ENCODE results near the gene DALRD3. TPM values are rescaled to one million over a fixed set of nuclear protein-coding genes. Genes with fewer than 3 reads are reported as not detected.

Gene DALRD3
- total and polyA plus RNA-seq, 2 experiments from 2014 or later: 40.2 to 65.3 TPM

DNA sequence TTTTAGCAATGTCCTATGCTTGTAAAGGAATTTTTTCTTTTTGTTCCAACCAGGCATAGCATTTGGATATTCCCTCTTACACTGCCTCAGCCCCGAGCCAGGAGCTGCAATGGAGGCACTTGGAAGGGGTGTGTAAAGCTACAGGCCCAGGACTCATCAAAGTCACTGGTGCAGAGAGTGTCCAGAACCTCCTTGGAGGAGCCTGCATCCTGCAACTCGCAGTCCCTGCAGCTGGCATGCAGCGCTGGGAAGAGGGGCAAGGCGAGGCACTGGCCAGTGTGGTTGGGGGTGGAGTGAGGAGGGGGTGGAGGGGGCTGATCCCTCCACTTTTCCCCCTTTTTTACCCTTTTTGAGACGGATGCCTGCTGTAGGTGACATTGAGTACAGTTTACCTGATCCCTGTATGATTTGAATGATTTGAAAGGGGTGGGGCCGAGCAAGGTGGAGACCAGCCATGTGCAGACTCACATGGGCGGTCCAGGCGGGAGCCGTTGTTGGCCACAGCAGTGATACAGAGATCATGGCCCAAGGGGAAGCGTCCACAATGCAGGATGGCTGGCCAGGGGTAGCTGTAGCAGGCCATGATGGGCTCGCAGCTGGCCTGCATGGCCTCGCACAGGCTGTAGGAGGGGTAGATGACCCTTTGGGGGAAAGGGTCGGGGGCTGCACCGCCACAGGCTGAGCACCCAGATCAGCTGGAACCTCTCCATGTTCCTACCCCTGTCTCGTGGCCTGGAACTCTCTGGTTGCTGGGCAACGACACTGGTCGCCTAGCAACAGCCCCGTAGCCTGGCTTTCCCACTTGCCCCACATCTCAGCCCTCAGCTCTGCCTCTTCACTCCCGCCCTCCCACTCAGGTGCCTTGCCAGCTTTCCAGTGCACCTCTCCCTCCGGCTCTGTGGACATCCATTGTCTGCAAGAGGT lies 20.4 kb downstream of the DALRD3 start:
- Histone ChIP-seq H3K4me2 (ENCODE audit: unreplicated experiment) (no peak overlapping the region), H3K9ac (no peak overlapping the region), H3K9me3 (ENCODE audit: low read depth) (no peaks in the 10 kb centered on the region), H3K36me3 (ENCODE audit: low read depth) (no peaks in the 10 kb centered on the region), H4K20me1 (ENCODE audit: insufficient read depth) (no peaks in the 10 kb centered on the region), H2AFZ (no peak overlapping the region), H3K27me3 (replicated peaks; ENCODE audit: insufficient read depth) (no peaks in the 10 kb centered on the region), H3K4me3 (no peak overlapping the region), H3K9me2 (ENCODE audit: insufficient read depth) (no peaks in the 10 kb centered on the region), H3K79me2 (ENCODE audit: insufficient read depth) (peaks cover 33% of the 10 kb centered on the region), H3K27ac (no peak overlapping the region), H3F3A (ENCODE audit: insufficient read depth) (no peaks in the 10 kb centered on the region), H3K4me1 (ENCODE audit: insufficient read depth) (no peaks in the 10 kb centered on the region)
- in situ Hi-C loops (cut with MboI): no loop called here
- DNase-seq: no peak
- no peak for TF ChIP-seq EZH2 (IDR thresholded peaks at IDR 0.05; ENCODE audit: insufficient read depth, poor library complexity, severe bottlenecking)
- TF ChIP-seq EZH2phosphoT487 (IDR thresholded peaks at IDR 0.05; ENCODE audit: insufficient read depth, low read depth): no peak
- WGBS, 2 experiments (ENCODE audit: low coverage in 1 of 2, low lambda C conversion rate in 2 of 2, missing lambda C conversion rate in 2 of 2): 74 to 79% methylated on average over 16 to 20 of the region's 20 CpGs

DNA sequence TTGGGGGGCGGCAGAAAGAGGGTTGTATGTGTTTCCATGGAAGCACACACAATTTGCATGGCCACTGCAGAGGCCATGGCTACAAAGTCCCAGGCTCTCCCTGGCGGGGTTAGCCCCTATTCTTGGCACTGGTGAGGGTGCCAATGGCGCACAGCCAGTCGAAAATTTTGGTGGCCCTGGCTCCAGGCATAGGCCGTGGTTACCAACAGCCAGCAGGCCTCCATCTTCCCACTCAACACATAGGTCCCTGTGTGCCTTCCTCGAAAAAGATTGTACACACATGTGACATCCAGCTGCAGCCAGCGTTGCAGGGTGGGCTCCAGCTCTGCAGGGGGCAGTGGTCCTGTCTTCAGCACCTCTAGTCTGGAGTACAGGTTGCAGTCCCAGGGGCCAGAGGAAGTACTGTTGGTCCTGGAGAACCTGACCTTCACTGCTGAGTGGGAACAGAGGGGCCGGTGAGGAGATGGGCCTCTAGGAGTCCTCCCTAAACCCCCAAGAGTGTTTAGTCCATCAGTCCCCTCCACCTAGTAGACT lies 21.2 kb downstream of the DALRD3 start:
- no peak overlapping the region for H2AFZ ChIP-seq
- H3F3A ChIP-seq (ENCODE audit: insufficient read depth): no peaks in the 10 kb centered on the region
- H3K4me1 ChIP-seq (ENCODE audit: insufficient read depth): peaks cover under 1% of the 10 kb centered on the region; the same call in 1 of the 2 replicates
- no peaks in the 10 kb centered on the region for H4K20me1 ChIP-seq (ENCODE audit: insufficient read depth)
- no peaks in the 10 kb centered on the region for H3K36me3 ChIP-seq (ENCODE audit: low read depth)
- no peaks in the 10 kb centered on the region for H3K9me3 ChIP-seq (ENCODE audit: low read depth)
- DNase-seq: no peak
- WGBS, 2 experiments (ENCODE audit: low coverage in 1 of 2, low lambda C conversion rate in 2 of 2, missing lambda C conversion rate in 2 of 2): 52 to 54% methylated on average over 8 of the region's 8 CpGs
- no peak overlapping the region for H3K4me2 ChIP-seq (ENCODE audit: unreplicated experiment)
- peaks cover 41% of the 10 kb centered on the region for H3K79me2 ChIP-seq (ENCODE audit: insufficient read depth)
- H3K27me3 ChIP-seq (replicated peaks; ENCODE audit: insufficient read depth): no peaks in the 10 kb centered on the region
- no peak overlapping the region for H3K27ac ChIP-seq
- no peak overlapping the region for H3K4me3 ChIP-seq
- in situ Hi-C loops (cut with MboI): no loop called here
- no peak overlapping the region for H3K9ac ChIP-seq
- no peaks in the 10 kb centered on the region for H3K9me2 ChIP-seq (ENCODE audit: insufficient read depth)
- TF ChIP-seq EZH2 (IDR thresholded peaks at IDR 0.05; ENCODE audit: insufficient read depth, poor library complexity, severe bottlenecking): no peak
- TF ChIP-seq EZH2phosphoT487 (IDR thresholded peaks at IDR 0.05; ENCODE audit: insufficient read depth, low read depth): no peak

DNA sequence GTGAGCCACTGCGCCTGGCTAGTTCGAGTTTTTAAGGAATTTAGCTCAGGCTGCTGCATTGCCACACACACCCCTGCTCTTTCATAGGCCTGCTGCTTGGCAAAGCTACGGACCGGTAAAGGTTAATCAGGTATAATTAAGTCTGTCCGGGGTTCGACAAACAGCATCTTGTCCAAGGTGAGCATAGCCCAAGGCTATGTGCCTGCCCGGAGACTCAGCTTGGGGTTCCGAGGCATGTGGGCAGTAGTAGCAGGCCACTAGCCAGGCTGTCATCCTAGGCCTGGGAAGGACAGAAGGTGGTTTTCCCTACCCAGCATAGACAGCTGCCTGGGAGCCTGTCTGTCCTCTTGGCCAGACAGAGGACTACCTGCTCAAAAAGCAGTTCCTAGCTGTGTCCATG lies 21.7 kb downstream of the DALRD3 start:
- Histone ChIP-seq H3K4me3 (no peak overlapping the region), H3K4me2 (ENCODE audit: unreplicated experiment) (no peak overlapping the region), H3K9ac (no peak overlapping the region), H3K4me1 (ENCODE audit: insufficient read depth) (peaks cover 6% of the 10 kb centered on the region; the same call in 1 of the 2 replicates), H3K27ac (no peak overlapping the region), H3K9me2 (ENCODE audit: insufficient read depth) (no peaks in the 10 kb centered on the region), H3K79me2 (ENCODE audit: insufficient read depth) (peaks cover 46% of the 10 kb centered on the region), H4K20me1 (ENCODE audit: insufficient read depth) (no peaks in the 10 kb centered on the region), H3F3A (ENCODE audit: insufficient read depth) (no peaks in the 10 kb centered on the region), H3K9me3 (ENCODE audit: low read depth) (no peaks in the 10 kb centered on the region), H2AFZ (no peak overlapping the region), H3K27me3 (replicated peaks; ENCODE audit: insufficient read depth) (no peaks in the 10 kb centered on the region), H3K36me3 (ENCODE audit: low read depth) (no peaks in the 10 kb centered on the region)
- TF ChIP-seq EZH2phosphoT487 (IDR thresholded peaks at IDR 0.05; ENCODE audit: insufficient read depth, low read depth) (no peak), EZH2 (IDR thresholded peaks at IDR 0.05; ENCODE audit: insufficient read depth, poor library complexity, severe bottlenecking) (no peak)
- WGBS, 2 experiments (ENCODE audit: low coverage in 1 of 2, low lambda C conversion rate in 2 of 2, missing lambda C conversion rate in 2 of 2): 97 to 99% methylated on average over 8 of the region's 8 CpGs
- DNase-seq: no peak
- in situ Hi-C loops (cut with MboI): no loop called here

GRCh38 chr3:48993834-48994233 lies 24.5 kb downstream of the DALRD3 start:
- H3K9me2 ChIP-seq (ENCODE audit: insufficient read depth): no peaks in the 10 kb centered on the region
- no peak overlapping the region for H3K9ac ChIP-seq
- no peaks in the 10 kb centered on the region for H3K36me3 ChIP-seq (ENCODE audit: low read depth)
- H3K4me2 ChIP-seq (ENCODE audit: unreplicated experiment): no peak overlapping the region
- no peak overlapping the region for H3K27ac ChIP-seq
- H3K9me3 ChIP-seq (ENCODE audit: low read depth): no peaks in the 10 kb centered on the region
- no peak overlapping the region for H3K4me3 ChIP-seq
- peaks cover 61% of the 10 kb centered on the region for H3K79me2 ChIP-seq (ENCODE audit: insufficient read depth)
- no peaks in the 10 kb centered on the region for H4K20me1 ChIP-seq (ENCODE audit: insufficient read depth)
- TF ChIP-seq EZH2 (IDR thresholded peaks at IDR 0.05; ENCODE audit: insufficient read depth, poor library complexity, severe bottlenecking) (no peak), EZH2phosphoT487 (IDR thresholded peaks at IDR 0.05; ENCODE audit: insufficient read depth, low read depth) (no peak)
- H3F3A ChIP-seq (ENCODE audit: insufficient read depth): peaks cover 5% of the 10 kb centered on the region; the same call in 1 of the 2 replicates
- peaks cover 14% of the 10 kb centered on the region; the same call in 1 of the 2 replicates for H3K4me1 ChIP-seq (ENCODE audit: insufficient read depth)
- in situ Hi-C loops (cut with MboI): no loop called here
- DNase-seq: no peak
- H3K27me3 ChIP-seq (replicated peaks; ENCODE audit: insufficient read depth): no peaks in the 10 kb centered on the region
- no peak overlapping the region for H2AFZ ChIP-seq

Data from GM23248 (cell line).